ENCODE data around the gene MARCHF10. TPM values are rescaled to one million over a fixed set of nuclear protein-coding genes. Genes with fewer than 3 reads are reported as not detected.

The MARCHF10 gene
- total RNA-seq, 1 experiment from 2014 or later: not detected

DNA sequence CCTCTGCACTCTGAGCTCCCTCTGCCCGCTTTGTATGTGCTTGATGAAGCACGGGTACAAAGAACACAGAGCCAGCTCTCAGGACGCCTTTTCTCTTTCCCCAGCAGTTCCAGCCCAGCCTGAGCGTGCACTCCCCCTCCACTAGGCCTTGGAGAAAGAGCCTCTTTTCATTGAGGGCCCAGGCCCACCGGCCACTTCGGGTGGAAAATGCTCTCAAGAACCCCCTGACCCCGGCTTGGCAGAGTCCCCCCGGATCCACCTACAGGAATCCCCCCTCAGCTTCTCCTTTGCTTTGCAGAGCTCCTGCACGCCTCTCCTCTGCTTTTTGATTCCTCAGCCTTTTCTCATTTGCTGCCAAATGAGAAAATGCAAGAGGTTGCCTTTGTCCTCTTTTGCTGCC lies 150.4 kb downstream of the MARCHF10 start:
- POLR2A ChIA-PET (ENCODE audit: low non-redundant PET): no interaction called here
- TF ChIP-seq EZH2 (IDR thresholded peaks at IDR 0.05; ENCODE audit: borderline replicate concordance, low read depth, low read length, poor library complexity, severe bottlenecking): no peak
- TF ChIP-seq, protein P1, sequence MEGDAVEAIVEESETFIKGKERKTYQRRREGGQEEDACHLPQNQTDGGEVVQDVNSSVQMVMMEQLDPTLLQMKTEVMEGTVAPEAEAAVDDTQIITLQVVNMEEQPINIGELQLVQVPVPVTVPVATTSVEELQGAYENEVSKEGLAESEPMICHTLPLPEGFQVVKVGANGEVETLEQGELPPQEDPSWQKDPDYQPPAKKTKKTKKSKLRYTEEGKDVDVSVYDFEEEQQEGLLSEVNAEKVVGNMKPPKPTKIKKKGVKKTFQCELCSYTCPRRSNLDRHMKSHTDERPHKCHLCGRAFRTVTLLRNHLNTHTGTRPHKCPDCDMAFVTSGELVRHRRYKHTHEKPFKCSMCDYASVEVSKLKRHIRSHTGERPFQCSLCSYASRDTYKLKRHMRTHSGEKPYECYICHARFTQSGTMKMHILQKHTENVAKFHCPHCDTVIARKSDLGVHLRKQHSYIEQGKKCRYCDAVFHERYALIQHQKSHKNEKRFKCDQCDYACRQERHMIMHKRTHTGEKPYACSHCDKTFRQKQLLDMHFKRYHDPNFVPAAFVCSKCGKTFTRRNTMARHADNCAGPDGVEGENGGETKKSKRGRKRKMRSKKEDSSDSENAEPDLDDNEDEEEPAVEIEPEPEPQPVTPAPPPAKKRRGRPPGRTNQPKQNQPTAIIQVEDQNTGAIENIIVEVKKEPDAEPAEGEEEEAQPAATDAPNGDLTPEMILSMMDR (conservative IDR thresholded peaks at IDR 0.05; ENCODE audit: low read depth, low read length): no peak
- no peak for DNase-seq (ENCODE audit: low spot score)

DNA sequence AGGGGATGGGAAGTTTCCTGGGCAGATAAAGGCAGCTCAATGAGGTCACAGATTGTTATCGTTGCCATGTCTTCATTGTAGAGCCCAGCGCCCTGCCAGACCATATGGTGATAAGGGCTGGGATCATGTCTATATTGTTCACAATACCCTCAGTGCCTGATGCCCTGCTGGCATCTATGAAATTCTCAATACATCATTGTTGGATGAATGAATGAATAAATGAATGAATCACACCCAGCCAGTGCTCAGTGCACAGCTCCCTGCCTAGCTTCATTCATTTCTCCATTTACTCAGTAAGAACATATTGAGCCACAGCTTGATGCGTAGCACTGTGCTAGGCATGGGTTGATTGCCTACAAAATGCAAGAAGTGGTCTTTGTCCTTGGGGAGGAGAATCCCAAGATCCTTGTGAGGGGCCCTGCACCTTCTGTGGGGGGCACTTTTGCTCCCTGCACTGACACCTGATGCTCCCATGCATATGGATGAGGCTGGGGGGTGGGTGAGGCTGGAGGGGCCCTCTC lies 150.9 kb downstream of the MARCHF10 start:
- no peak for DNase-seq (ENCODE audit: low spot score)
- Histone ChIP-seq H3K9me3 (ENCODE audit: low read depth, low read length, poor library complexity, severe bottlenecking) (peaks cover 4% of the 10 kb centered on the region), H3K4me3 (ENCODE audit: low read depth, low read length, poor library complexity, severe bottlenecking) (no peak overlapping the region), H3K4me1 (ENCODE audit: insufficient read depth, low read length, poor library complexity, severe bottlenecking) (peaks cover 13% of the 10 kb centered on the region), H3K36me3 (ENCODE audit: insufficient read depth, low read length, poor library complexity, severe bottlenecking) (no peaks in the 10 kb centered on the region), H3K27me3 (replicated peaks; ENCODE audit: insufficient read depth, low read depth, low read length, poor library complexity) (no peaks in the 10 kb centered on the region), H3K27ac (ENCODE audit: low read depth, low read length, poor library complexity, severe bottlenecking) (no peak overlapping the region)
- CTCF ChIA-PET: interaction anchor here (0.6 kb wide), 1 partner anchor 24 kb away, joined by 11 read pairs; no protein-coding TSS in a partner anchor
- TF ChIP-seq, protein P1 (conservative IDR thresholded peaks at IDR 0.05; ENCODE audit: low read depth, low read length): no peak
- no peak for TF ChIP-seq EZH2 (IDR thresholded peaks at IDR 0.05; ENCODE audit: borderline replicate concordance, low read depth, low read length, poor library complexity, severe bottlenecking)
- no TSS peak for BruUV-seq (replicated peaks)
- POLR2A ChIA-PET (ENCODE audit: low non-redundant PET): no interaction called here
- intact Hi-C loops (cut with micrococcal nuclease; ENCODE audit: unreplicated experiment): no loop called here

More for the DNA sequence above, 150.4 kb downstream of the MARCHF10 start:
- intact Hi-C loops (cut with micrococcal nuclease; ENCODE audit: unreplicated experiment): no loop called here
- Histone ChIP-seq H3K4me3 (ENCODE audit: low read depth, low read length, poor library complexity, severe bottlenecking) (no peak overlapping the region), H3K27me3 (replicated peaks; ENCODE audit: insufficient read depth, low read depth, low read length, poor library complexity) (no peaks in the 10 kb centered on the region), H3K27ac (ENCODE audit: low read depth, low read length, poor library complexity, severe bottlenecking) (no peak overlapping the region), H3K36me3 (ENCODE audit: insufficient read depth, low read length, poor library complexity, severe bottlenecking) (no peaks in the 10 kb centered on the region), H3K9me3 (ENCODE audit: low read depth, low read length, poor library complexity, severe bottlenecking) (peaks cover 4% of the 10 kb centered on the region), H3K4me1 (ENCODE audit: insufficient read depth, low read length, poor library complexity, severe bottlenecking) (peaks cover 9% of the 10 kb centered on the region)
- CTCF ChIA-PET: no interaction called here
- BruUV-seq (replicated peaks): no TSS peak

GRCh38 chr17:62656446-62656845 lies 151.7 kb downstream of the MARCHF10 start:
- no TSS peak for BruUV-seq (replicated peaks)
- H3K4me1 ChIP-seq (ENCODE audit: insufficient read depth, low read length, poor library complexity, severe bottlenecking): peaks cover 16% of the 10 kb centered on the region
- no peak overlapping the region for H3K4me3 ChIP-seq (ENCODE audit: low read depth, low read length, poor library complexity, severe bottlenecking)
- H3K9me3 ChIP-seq (ENCODE audit: low read depth, low read length, poor library complexity, severe bottlenecking): peaks cover 4% of the 10 kb centered on the region
- intact Hi-C loops (cut with micrococcal nuclease; ENCODE audit: unreplicated experiment): no loop called here
- ChIA-PET CTCF (interaction anchor here (0.6 kb wide), 1 partner anchor 23 kb away, joined by 11 read pairs; no protein-coding TSS in a partner anchor), POLR2A (ENCODE audit: low non-redundant PET) (no interaction called here)
- no peak overlapping the region for H3K27ac ChIP-seq (ENCODE audit: low read depth, low read length, poor library complexity, severe bottlenecking)
- no peaks in the 10 kb centered on the region for H3K36me3 ChIP-seq (ENCODE audit: insufficient read depth, low read length, poor library complexity, severe bottlenecking)
- H3K27me3 ChIP-seq (replicated peaks; ENCODE audit: insufficient read depth, low read depth, low read length, poor library complexity): no peaks in the 10 kb centered on the region
- TF ChIP-seq, protein P1 (conservative IDR thresholded peaks at IDR 0.05; ENCODE audit: low read depth, low read length): no peak
- no peak for TF ChIP-seq EZH2 (IDR thresholded peaks at IDR 0.05; ENCODE audit: borderline replicate concordance, low read depth, low read length, poor library complexity, severe bottlenecking)
- no peak for DNase-seq (ENCODE audit: low spot score)
